AG04450 (cell line): ENCODE measurements around the gene ATP8A2. TPM values are rescaled to one million over a fixed set of nuclear protein-coding genes. Genes with fewer than 3 reads are reported as not detected.

Experiments
- CTCF ChIA-PET: fragments of 300-600, 350-600 bp; formaldehyde crosslinking; extraction: SDS; loops from one replicate; lab custom pipeline; 2022; ENCODE audit warnings: antibody characterized with exemption, inconsistent platforms; lab: Charles Lee
- POLR2A ChIA-PET: fragments of 350-600 bp; formaldehyde crosslinking; extraction: SDS; loops from one replicate; lab custom pipeline; 2021; ENCODE audit warnings: antibody characterized with exemption, inconsistent platforms; lab: Yijun Ruan, JAX
- DNase-seq: peaks from one replicate; pipeline ENCODE4 v3.0.0-alpha.2; 2011; ENCODE audit warnings: low read depth, low spot score
- H3K27ac ChIP-seq: one replicate; pipeline ENCODE4 v1.5.1; 2012; ENCODE audit warnings: low read depth, low read length, control low read depth
- H3K27me3 ChIP-seq: one replicate; pipeline ENCODE4 v1.6.0; 2012; ENCODE audit warnings: low read length; ENCODE audit not compliant: control insufficient read depth, insufficient read depth
- H3K4me3 ChIP-seq: 2 replicates; pipeline ENCODE4 v1.5.1; 2011; ENCODE audit warnings: mild to moderate bottlenecking, low read depth, low read length, control low read depth
- H3K9me3 ChIP-seq: 2 replicates; pipeline ENCODE4 v1.5.1; 2012; ENCODE audit warnings: low read length; ENCODE audit not compliant: control insufficient read depth, insufficient read depth
- CTCF ChIP-seq: IDR thresholded peaks from 2 replicates; pipeline ENCODE4 v1.5.1; 2011; ENCODE audit warnings: low read depth, low read length, control low read depth, inconsistent platforms
- polyA plus RNA-seq: library from polyadenylated mRNA; depleted of rRNA; stranded (reverse); fragments of >200 nt; gene quantifications from 2 replicates; pipeline ENCODE4 v1.2.3, GENCODE V29; 2011

Gene ATP8A2
- polyA plus RNA-seq, 1 experiment = 0.19 TPM

GRCh38 chr13:26011996-26012821 is 640.4 kb downstream of the ATP8A2 start:
- Histone ChIP-seq H3K4me3 (peak overlapping the region; percentile 32), H3K27ac (no peak overlapping the region), H3K27me3 (no peaks in the 10 kb centered on the region), H3K9me3 (no peaks in the 10 kb centered on the region; the same call in 1 of the 2 replicates)
- TF ChIP-seq CTCF = no peak
- DNase-seq = no peak
- POLR2A ChIA-PET = no interaction called here
- CTCF ChIA-PET = no interaction called here

DNA sequence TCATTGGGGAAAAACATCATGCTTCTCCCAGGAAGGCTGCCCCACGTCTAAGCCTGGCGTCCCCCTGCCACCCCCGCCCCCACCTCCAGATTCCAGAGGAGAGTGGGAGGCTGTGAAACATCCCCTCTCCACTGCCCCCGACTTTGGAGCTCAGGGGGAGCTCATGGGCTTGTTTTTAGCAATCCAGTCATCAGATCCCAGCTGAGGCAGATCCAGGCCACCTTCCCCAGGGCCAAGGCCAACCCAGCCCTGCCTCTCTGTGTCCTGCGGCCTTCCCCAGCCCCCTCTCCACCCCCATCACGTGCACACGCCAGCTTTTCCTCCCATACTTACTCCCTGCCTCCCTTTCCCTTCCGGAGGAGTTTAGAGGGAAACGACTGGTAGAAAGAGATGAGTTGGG is 641.2 kb downstream of the ATP8A2 start:
- Histone ChIP-seq H3K9me3 (no peaks in the 10 kb centered on the region; the same call in 1 of the 2 replicates), H3K4me3 (no peak overlapping the region), H3K27me3 (no peaks in the 10 kb centered on the region), H3K27ac (no peak overlapping the region)
- no peak for TF ChIP-seq CTCF
- POLR2A ChIA-PET = no interaction called here
- DNase-seq = no peak
- CTCF ChIA-PET = no interaction called here

DNA sequence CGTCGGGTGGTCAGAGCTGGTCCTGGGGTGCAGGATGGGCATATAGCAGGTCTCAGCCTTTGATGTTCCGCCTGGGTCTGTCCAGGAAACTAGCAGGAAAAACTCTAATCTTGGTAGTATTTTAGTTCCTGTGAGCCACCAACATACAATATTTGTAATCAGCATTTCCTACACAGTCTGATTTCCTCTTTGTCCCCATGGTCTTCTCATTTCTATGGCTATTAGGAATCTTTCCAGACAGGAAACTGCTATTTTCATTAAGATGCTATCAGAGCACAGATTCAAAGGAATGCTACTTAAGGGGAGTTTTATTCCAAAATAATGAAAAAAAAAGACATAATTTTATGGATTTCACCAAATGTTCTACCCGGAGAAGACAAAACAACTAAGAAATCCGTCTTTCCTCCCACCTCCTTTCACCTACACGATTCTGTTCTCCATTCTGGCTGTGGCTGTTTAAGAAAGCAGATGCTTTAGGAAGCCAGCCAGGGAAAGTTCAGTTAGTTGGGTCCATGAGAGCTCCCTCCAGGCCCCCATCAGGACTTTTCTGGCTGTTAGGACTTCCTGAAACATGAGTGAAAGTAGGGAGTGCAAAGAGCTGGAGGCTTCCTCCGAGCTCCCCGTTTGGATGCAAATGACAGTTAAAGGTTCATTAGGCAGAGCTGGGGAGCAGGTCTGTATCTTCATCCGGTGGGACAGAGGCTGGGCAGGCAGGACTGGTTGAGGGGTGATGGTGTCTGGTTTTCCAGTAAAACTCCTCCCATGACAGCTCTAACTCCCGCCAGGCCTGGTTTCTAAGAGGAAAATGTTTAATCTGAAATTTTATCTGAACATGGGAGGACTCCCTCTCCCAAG is 643.7 kb downstream of the ATP8A2 start:
- Histone ChIP-seq H3K27ac (no peak overlapping the region), H3K27me3 (no peaks in the 10 kb centered on the region), H3K4me3 (no peak overlapping the region), H3K9me3 (no peaks in the 10 kb centered on the region; the same call in 1 of the 2 replicates)
- ChIA-PET CTCF (no interaction called here), POLR2A (no interaction called here)
- TF ChIP-seq CTCF = no peak
- DNase-seq = no peak

- H3K27me3 ChIP-seq = no peaks in the 10 kb centered on the region
- no peak overlapping the region for H3K4me3 ChIP-seq
- ChIA-PET POLR2A (no interaction called here), CTCF (no interaction called here)
- no peak for DNase-seq
- H3K9me3 ChIP-seq = no peaks in the 10 kb centered on the region; the same call in 1 of the 2 replicates
- TF ChIP-seq CTCF = no peak
- H3K27ac ChIP-seq = no peak overlapping the region
Observed at GRCh38 chr13:26016189-26016588, 644.4 kb downstream of the ATP8A2 start.
